Liver (tissue), 1 donor: ENCODE data around the gene SH3RF3.

Experiments used
- FOXA1 ChIP-seq: IDR thresholded peaks from 2 replicates; pipeline ENCODE4 v1.6.1; 2016; ENCODE audit warnings: antibody characterized with exemption
- TF ChIP-seq, protein P1 (sequence below): IDR thresholded peaks from 2 replicates; pipeline ENCODE4 v1.6.1; 2016; ENCODE audit warnings: antibody characterized with exemption

DNA sequence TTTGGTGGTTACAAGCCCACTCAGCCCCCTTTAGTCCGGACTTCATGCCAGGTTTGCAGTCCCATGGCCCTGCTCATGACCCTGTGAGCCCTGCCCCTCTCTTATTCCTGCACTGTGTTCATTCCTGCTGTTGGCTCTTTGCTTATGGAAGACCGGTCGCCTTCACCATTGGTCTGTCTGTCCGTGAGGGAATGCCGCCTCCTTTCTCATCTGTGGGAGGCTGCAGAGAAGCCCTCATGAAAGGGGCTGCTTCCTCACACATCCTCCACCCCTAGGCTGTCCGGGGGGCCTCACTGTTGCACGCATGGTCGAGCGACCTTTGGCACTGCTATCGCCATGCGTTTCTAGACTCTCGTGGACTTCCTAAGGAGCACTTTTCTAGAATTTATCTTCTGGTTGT is 16.3 kb downstream of the SH3RF3 start:
- TF ChIP-seq, protein P1, sequence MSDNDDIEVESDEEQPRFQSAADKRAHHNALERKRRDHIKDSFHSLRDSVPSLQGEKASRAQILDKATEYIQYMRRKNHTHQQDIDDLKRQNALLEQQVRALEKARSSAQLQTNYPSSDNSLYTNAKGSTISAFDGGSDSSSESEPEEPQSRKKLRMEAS, result no peak
- no peak for TF ChIP-seq FOXA1
